Stimulated activated CD4-positive, alpha-beta T cell treated with anti-CD3 and anti-CD28 coated beads, Interleukin-2, amount 100 ng/mL, for 4 hours (primary cell): ENCODE measurements around the gene UPF2.

Source experiments
- DNase-seq: peaks from one replicate; pipeline ENCODE4 v3.0.0-alpha.2; 2020; ENCODE audit warnings: low read depth

The UPF2 gene

DNA sequence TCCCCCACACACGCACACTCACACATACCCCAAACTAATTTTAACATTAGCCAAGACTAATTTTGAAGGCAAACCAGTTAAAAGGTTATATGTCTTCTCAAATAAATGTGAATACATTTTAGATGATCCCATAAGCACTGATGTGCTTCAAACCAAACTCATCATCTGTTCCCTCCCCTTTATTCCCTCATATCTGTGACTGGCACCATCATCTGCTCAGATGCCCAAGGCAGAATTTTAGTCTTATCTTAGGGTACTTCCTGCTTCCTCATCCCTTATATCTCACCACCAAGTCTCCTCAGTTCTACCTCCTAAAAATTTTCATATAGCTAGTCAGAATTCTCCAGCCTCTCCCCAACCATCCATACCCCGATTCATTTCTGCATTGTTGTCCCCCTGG lies 80.4 kb downstream of the UPF2 start:
- no peak for DNase-seq

DNA sequence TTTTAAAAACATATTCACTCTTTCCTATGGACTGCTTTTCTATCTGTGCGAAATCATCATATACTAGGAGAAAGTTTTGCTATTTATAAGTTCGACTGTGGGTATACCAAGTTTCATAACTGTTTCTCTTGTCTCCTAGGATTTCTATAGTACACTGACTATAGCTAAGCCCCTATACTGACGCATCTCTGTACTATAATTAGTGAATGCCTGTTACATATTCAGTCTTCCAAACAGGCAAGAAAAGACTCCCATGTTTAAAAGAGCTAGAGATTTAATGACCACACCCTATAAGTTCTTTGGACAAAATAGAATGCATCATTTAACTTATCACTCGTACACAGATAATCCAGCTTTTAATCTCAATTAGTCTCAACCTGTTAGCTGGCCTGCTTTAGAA lies 80.8 kb downstream of the UPF2 start:
- DNase-seq: no peak

DNA sequence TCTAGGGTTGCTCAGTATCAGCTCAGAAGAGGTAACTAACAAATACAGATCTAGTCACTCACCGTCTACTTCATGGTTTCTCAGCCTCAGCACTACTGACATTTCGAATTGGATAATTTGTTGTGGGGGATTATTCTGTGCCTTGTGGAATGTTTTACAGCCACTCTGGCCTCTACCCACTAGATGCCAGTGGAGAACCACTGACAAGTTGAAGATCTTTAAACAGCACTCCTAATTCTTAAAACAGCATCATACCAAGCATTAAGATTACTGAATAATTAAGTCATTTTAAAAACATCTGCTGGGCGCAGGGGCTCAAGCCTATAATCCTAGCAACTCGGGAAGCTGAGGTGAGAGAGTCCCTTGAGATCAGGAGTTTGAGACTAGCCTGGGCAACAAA lies 82.6 kb downstream of the UPF2 start:
- no peak for DNase-seq

DNA sequence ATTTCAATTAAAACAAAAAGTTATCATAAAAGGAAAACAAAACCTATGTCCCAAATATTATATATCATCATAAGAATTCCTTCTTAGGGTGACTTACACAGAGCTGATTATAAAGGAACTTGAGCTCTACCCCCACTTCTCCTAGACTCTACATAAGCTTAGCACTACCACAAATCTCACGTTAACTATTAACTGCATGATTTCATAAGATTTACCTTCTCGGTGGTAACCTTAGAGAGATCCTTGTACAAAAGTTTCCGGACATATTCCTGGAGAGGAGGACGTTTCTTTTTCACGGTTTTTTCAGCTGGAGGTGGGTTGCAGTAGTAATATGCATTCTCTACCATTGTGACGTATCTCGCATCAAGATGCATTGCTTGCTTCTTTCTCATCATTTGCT lies 83.7 kb downstream of the UPF2 start:
- no peak for DNase-seq

DNA sequence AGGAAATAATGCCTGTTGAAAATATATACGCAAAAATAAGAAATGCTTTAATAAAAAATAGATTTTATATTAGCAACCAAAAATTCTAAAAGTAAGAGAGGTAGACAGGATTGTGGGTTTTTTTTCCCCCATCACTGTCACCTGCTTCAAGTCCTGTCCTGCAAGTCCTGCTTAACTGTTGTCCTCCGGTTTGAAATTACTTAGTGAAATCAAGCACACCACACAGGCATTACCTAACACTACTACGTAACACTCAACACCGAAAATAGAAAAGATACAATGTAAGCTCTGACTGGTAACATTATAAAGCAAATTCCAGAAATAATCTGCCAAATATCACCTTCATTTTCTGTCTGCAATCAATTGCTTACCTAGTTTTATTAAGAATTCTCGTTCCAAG lies 90.9 kb downstream of the UPF2 start:
- DNase-seq: no peak

DNA sequence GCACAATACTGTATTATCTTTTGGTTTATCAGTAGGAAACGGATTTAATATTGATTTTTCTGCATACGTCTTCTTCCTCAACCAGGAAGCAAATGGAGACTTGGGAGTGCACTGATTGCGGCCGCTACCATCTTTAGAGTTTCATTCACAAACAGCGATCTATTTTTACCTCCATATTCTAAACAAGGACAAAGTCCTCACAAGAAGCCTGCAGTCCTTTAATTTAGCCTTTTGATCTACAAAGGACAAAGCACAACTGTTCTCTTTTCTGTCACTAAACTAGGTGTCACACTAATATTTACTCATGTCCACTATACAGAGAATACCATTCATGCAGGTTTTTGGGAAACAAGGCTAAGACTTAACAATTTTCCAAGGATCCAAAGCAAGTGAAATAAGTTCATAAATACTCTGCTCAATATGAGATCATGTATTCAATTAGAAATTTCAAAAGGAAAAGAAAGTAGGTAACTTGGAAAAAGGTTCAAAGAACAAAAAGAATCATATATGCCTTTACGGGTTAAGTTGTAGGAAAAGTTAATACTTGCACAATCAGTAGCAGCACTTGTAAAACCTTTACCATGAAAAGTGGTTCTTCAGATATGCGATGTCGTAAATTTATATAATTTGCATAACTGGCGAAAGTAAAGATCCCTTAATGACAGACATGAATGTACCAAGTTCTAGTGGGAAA lies 92.1 kb downstream of the UPF2 start:
- DNase-seq: no peak

DNA sequence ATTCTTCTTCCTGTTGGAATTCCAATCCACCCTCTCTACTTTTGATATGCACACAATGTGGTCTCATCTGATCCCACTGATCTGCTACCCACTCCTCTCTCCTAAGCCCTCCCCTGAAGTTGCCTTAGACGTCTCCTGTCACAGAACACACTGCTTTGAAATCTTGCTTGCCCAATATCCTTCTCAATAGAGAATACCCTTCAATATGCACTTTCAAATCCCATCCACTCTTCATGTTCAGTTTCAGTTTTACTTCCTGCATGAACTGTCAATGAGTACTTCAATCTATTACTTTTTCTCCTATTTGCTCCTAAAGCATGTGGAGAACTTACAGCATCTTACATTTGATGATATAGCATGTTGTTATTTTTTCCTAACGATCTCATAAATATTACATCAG lies 93.5 kb downstream of the UPF2 start:
- DNase-seq: no peak

DNA sequence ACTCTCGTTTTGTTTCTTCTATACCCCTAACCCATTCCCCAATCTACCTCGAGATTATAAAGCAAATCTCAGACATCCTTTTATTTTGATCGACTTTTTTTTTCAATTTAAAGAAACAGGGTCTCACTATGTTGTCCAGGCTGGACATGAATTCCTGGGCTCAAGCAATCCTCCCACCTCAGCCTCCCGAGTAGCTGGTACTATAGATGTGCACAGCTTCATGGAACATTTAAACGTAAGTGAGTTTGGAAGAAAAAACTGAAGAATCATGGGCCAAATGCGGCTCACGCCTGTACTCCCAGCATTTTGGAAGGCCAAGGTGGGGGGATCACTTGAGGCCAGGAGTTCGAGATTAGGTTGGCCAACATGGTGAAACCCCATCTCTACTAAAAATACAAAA lies 96.0 kb downstream of the UPF2 start:
- no peak for DNase-seq

DNA sequence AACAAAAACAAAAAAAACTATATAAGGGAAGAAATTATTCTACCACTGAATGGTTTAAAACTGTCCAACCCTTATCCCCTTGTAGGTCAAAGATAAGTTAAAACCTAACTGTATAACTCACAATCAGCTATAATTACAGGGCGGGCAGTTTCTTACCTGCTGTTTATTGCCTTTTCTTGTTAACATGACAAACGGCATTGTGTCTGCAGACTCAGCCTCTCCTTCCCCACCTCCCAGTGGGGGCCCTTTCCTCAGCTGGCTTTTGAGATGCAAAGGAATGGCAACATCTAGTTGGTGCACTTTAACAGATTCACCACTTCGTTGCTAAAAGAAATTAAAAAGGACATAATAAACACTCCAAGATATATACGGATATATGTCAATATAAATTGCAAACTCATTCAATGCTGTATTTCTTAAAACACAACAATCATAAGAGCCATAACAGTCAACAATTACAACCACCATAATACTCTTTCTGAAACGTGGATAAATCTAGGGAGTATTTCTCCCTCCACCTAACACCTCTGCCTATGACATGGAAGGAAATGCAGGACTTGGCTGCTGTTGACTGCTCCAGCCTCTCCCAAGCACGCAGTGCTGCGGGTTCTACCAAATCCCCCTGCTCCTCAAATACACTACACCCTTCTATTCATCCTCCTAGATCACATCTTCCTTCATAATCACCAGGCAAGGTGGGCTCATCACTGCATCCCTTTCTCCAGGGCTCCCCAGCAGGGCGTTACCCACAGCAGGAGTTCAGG lies 106.0 kb downstream of the UPF2 start:
- DNase-seq: no peak

DNA sequence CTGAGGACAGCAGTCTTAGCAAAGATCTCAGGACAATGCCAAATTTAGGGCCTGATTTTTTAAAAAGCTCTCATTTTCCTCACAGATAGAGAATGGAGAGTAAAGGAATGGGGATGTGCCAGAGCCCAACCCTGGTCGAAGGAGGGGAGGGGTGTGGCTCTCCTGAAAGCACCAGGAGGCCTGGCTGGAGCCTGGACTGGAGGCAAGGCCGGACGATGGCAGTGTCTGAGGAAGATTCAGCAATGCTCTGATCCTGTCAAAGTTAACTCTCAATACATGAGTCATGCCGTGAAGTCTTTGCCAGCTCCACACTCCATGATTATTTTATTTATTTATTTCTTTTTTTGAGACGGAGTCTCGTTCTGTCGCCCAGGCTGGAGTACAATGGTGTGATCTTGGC lies 108.3 kb downstream of the UPF2 start:
- no peak for DNase-seq

DNA sequence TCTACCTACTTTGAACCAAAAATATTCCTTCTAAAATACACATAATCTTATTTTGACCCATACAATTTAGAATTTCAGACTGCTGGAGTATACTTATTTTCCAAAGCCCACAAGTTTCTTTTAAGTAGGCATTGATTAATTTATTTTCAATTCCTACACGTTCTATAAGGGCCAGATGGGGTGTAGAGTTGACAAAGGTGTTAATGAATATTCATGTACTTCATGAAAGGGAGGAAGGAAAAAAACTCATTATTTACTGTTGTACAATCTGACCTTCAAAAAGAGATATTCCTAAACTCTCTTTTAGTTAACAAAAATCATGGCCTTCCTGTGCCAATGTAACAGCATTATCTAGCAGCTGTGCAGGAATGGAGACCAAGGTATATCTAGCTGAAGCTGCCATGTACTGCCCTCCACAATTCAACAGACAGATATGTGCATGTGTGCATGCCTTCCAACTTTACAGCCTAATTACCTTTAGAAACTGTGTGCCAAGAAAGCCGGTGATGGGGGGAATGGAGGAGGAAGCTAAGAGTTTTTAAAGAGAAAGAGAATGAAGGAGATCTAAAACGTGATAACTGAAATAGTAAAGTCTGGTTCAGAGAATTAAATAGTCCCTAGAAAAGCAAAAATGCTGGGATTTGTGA lies 108.9 kb downstream of the UPF2 start:
- DNase-seq: no peak

DNA sequence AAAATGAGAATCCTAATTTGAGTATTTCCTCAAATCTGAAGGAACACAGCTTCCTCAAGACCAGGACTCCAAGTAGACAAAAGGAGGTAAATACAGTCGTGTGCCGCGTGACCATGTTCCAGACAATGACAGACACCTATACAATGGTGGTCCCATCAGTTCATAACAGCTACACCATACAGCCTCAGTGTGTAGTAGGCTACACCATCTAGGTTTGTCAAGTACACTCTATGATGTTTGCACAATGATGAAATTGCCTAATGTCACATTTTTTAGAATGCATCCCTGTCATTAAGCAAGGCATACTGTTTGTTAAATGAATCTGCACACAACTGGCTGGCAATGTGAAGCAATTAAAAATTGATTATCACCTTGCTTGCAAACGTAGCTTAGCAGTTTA lies 111.6 kb downstream of the UPF2 start:
- no peak for DNase-seq

DNA sequence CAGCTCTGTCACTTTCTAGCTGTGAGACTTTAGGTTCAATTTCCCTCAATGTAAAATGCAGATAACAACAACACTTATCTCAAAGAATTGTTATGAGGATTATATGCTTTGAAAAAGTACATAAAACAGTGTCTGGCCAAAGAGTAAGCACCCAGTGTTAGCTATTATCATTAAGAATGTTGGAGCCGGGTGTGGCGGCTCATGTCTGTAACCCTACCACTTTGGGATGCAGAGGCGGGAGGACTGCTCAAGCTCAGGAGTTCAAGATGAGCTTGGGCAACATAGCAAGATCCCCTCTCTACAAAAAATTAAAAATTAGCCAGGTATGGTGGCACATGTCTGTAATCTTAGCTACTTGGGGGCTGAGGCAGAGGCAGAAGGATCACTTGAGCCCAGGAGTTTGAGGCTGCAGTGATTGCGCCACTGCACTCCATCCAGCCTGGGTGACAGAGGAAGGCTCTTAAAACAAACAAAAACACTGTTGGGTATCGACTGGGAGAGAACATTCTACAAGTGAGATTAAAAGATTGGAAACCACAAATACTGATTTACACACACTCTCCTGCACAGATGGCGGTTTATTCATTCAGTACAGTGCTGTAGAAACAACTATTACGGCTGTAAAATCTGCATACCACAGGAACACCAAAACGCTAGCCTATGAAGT lies 112.2 kb downstream of the UPF2 start:
- no peak for DNase-seq

DNA sequence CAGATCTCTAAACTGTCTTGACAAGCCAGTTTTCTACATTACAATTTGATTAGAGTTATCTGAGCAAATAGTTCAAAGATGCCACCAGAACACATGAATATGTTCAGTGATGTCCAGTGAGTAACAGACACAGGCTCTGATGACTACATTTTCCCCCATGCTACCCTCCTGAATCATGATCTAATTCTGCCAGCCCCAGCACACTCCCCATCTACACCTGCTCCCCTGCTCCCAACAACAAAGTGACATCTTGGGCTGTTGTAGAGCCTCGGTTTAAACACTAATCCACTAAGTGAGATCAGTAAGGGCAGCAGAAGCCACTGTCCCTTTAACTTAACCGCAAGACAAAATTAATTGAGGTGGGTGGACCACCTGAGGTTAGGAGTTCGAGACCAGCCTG lies 114.9 kb downstream of the UPF2 start:
- DNase-seq: no peak

DNA sequence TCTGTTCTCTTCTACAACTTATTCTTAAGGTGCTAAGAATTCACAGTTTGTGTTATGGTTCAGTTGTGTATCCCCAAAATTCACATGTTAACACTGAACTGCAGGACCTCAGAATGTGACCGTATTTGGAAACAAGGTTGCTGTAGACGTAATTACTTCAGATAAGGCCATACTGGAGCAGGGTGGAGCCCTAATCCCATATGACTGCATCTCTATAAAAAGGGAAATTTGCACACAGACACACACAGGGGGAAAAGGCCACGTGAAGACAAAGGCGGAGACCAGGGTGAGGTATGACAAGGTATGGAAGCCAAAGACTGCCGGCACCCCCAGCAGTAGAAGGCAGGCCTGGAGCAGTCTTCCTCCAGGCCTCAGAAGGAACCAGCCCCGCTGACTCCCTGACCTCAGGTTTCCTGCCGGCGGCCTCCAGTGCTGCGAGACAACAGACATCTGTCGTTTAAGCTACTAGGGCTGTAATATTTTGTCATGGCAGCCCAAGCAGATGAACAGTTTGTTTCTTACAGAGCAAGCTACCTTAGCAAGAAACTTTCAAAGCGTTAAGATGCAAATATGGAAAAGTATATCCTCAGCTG lies 120.7 kb downstream of the UPF2 start:
- no peak for DNase-seq

DNA sequence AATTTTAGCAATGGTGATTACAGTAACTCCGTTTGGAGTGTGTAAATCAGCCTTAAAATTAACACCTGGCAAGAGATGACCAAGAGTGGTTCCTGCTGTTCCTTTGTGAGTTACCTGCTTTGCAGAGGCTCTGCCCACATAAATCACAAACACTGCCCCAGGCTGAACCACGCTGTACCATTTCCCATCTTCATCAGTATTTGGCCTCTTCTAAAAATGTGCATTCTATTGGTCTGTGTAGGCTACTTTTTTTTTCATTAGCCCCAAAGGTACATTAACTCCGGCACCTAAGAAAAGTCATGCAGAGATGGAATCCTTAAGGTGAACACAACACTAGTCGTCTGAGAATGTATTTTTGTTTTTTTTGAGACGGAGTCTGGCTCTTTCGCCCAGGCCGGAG lies 123.3 kb downstream of the UPF2 start:
- DNase-seq: no peak

DNA sequence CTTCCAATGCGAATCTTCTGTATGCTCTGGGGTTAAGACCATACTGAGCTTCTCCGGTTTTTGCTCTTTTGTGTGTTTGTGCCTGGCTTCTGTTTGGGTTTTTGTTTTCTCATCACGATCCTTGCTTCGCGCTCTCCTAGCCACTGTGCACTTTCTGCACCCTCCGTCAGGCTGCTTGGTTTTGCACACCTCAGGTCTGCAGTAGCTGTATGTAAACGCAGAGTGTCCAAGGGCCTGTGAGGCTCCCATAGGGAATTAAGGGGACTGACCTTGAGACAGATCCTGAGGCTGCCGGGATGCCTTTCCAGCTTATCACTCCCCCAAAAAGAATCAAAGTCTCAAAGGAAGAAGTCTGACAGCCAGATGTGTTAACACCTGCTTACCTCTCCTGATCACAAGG lies 124.2 kb downstream of the UPF2 start:
- DNase-seq: no peak

DNA sequence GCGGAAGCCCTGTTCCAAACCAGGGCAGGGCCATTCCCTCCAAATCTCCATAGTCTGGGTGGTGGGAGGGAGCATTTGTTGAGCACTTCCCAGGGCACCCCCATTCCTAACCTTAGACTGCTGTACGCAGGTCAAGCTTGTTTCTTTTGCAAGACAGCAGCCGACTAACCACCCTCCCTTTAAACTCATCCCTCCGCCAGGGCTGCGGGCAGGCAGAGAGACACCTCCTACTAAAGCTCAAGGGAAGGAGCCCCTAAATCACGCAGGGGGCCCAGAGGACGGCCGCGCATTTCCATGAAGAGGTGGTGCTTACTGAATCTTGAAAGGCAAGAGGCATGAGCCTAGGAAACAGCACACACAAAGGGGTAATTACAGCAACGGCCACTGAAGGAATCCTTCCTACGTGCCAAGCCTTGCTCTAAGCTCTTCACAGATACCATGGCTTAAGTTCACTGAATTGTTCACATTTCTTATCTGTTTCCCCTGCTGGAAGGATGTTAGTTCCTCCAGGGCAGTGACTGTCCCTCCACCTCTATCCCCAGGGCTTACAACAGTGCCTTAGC lies 129.4 kb downstream of the UPF2 start:
- DNase-seq: no peak

DNA sequence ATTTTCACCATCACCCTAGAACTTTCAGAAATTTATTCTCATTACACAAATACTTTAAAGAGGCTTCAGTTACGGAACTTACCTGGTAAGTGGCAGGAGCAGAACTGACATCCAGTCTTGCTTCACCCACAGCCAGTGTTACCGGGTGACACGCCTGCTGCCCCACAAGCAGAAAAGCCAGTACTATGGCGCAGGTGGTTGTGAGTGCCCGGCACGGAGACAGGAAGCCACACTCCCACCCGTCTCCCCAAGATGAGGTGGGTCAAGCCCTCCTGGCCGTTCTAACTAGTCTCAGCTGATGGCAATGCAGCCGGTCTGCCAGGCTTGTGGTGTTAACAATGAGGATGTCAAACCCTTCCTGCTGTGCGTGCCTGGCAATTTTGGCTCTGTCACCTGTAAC lies 132.5 kb downstream of the UPF2 start:
- DNase-seq: no peak

DNA sequence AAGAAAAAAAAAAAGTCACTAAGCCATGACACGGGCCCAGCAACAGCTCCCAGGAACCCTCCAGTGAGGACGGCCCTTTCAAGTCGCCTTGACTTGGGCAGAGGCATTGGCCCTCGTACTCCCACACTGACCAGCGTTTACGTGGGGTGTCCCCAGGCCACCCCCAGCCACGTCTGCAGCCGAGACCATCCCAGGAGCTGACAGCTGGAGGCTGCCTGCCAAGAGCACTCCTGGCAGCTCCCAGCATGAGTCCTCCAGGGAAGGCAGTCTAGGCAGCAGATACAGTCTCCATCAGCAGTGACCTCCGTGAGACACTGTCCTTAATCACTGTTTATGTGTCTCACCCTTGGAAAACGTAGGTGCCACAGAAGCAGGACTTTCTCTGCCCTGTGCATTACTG lies 133.0 kb downstream of the UPF2 start:
- DNase-seq: no peak

DNA sequence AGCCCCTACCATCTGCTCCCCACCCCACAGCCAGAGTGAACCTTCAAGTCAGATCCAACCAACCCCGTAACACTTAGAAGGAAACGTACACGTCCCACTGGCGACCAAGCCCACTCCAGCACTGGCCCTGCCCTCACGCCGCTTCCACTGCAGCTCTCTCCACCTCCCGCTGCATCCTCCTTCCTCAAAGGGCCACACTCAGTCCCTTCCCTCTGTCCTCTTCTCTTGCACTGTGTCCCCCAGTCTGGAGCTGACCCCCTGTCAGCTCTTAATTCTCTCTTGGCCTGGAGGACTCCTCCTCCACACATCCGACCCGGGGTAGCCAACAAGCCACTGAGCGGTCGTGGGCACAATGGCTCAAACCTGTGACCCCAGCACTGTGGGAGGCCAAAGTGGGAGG lies 133.6 kb downstream of the UPF2 start:
- no peak for DNase-seq

DNA sequence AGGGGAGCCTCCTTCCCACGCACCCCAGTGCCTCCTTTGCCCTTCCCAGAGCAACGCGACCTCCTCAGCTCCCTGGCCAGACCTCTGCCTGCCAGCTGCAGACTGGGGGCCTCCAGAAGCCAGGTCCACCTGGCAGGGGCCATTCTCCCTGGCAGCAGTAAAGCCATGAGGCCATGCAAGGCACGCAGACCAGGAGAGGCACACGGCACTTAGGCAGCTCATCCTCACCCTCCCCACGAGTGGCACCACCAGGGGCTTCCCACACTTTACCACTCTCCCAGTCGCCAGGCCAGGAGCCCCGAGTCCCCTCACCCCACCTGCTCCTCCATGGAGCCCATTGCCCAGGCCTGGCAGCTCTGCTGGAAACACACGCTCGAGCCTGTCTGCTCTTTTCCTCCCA lies 134.1 kb downstream of the UPF2 start:
- no peak for DNase-seq
